ENCODE data around the gene ERICH6.

The ERICH6 gene

GRCh38 chr3:150623945-150624344, 79.8 kb downstream of the ERICH6 start:
- ATAC-seq, result no peak
- no peak for TF ChIP-seq CSDC2 (CRISPR knock-in tag; IDR thresholded peaks at IDR 0.05)
- no peak for TF ChIP-seq ZFP3 (CRISPR knock-in tag; IDR thresholded peaks at IDR 0.05)
- TF ChIP-seq CREB5 (CRISPR knock-in tag; IDR thresholded peaks at IDR 0.05; ENCODE audit: low read depth), result no peak
- no peak for TF ChIP-seq GLIS3 (CRISPR knock-in tag; IDR thresholded peaks at IDR 0.05)
- no peak for TF ChIP-seq TSHZ2 (CRISPR knock-in tag; IDR thresholded peaks at IDR 0.05)
- TF ChIP-seq ZNF8 (CRISPR knock-in tag; IDR thresholded peaks at IDR 0.05), result no peak
- no peak for TF ChIP-seq ZNF565 (CRISPR knock-in tag; conservative IDR thresholded peaks at IDR 0.05; ENCODE audit: low read depth)
- no peak for TF ChIP-seq PPARA (CRISPR knock-in tag; IDR thresholded peaks at IDR 0.05; ENCODE audit: borderline replicate concordance)
- TF ChIP-seq TOX (CRISPR knock-in tag; IDR thresholded peaks at IDR 0.05; ENCODE audit: borderline replicate concordance), result no peak
- no peak for TF ChIP-seq OSR1 (CRISPR knock-in tag; IDR thresholded peaks at IDR 0.05)
- no peak for TF ChIP-seq PATZ1 (CRISPR knock-in tag; IDR thresholded peaks at IDR 0.05; ENCODE audit: borderline replicate concordance)
- TF ChIP-seq ZNF70 (CRISPR knock-in tag; IDR thresholded peaks at IDR 0.05), result no peak
- no peak for TF ChIP-seq ZFP30 (CRISPR knock-in tag; IDR thresholded peaks at IDR 0.05)
- no peak for TF ChIP-seq BACH2 (CRISPR knock-in tag; IDR thresholded peaks at IDR 0.05; ENCODE audit: borderline replicate concordance)
- TF ChIP-seq SNAI2 (CRISPR knock-in tag; IDR thresholded peaks at IDR 0.05), result no peak

GRCh38 chr3:150622955-150623354, 80.8 kb downstream of the ERICH6 start:
- TF ChIP-seq ISL1 (CRISPR knock-in tag; IDR thresholded peaks at IDR 0.05), result peak; percentile 57

GRCh38 chr3:150620002-150620689, 83.6 kb downstream of the ERICH6 start:
- no peak for ATAC-seq
- TF ChIP-seq ZNF565 (CRISPR knock-in tag; conservative IDR thresholded peaks at IDR 0.05; ENCODE audit: low read depth) (no peak), RARB (CRISPR knock-in tag; IDR thresholded peaks at IDR 0.05) (no peak), ZFP3 (CRISPR knock-in tag; IDR thresholded peaks at IDR 0.05) (no peak), SNAI2 (CRISPR knock-in tag; IDR thresholded peaks at IDR 0.05) (no peak), TCF4 (CRISPR knock-in tag; IDR thresholded peaks at IDR 0.05; ENCODE audit: borderline replicate concordance) (no peak), PPARA (CRISPR knock-in tag; IDR thresholded peaks at IDR 0.05; ENCODE audit: borderline replicate concordance) (no peak), POU6F1 (CRISPR knock-in tag; IDR thresholded peaks at IDR 0.05; ENCODE audit: borderline replicate concordance, low read depth) (no peak), PATZ1 (CRISPR knock-in tag; IDR thresholded peaks at IDR 0.05; ENCODE audit: borderline replicate concordance) (no peak), ESRRG (CRISPR knock-in tag; IDR thresholded peaks at IDR 0.05) (no peak), TOX (CRISPR knock-in tag; IDR thresholded peaks at IDR 0.05; ENCODE audit: borderline replicate concordance) (no peak), GLIS3 (CRISPR knock-in tag; IDR thresholded peaks at IDR 0.05) (no peak), TSHZ2 (CRISPR knock-in tag; IDR thresholded peaks at IDR 0.05) (no peak), ZC3H10 (CRISPR knock-in tag; IDR thresholded peaks at IDR 0.05) (no peak), OSR1 (CRISPR knock-in tag; IDR thresholded peaks at IDR 0.05) (no peak), CREB5 (CRISPR knock-in tag; IDR thresholded peaks at IDR 0.05; ENCODE audit: low read depth) (no peak), ZNF70 (CRISPR knock-in tag; IDR thresholded peaks at IDR 0.05) (no peak), ARNTL (CRISPR knock-in tag; IDR thresholded peaks at IDR 0.05; ENCODE audit: borderline replicate concordance, low read depth) (no peak), ZFP30 (CRISPR knock-in tag; IDR thresholded peaks at IDR 0.05) (no peak), ISL1 (CRISPR knock-in tag; IDR thresholded peaks at IDR 0.05) (no peak)

More at GRCh38 chr3:150622955-150623354, 80.8 kb downstream of the ERICH6 start:
- peak; percentile 40; the same call in 2 of the 3 replicates for ATAC-seq

Data from SK-N-SH treated with all-trans-retinoic acid at 6 μM for 48 hours (cell line).